GM21367 (cell line): ENCODE measurements around the gene C1QTNF12.

Source experiments
- ATAC-seq: cut with Tn5 transposase; IDR thresholded peaks from one replicate; pipeline ENCODE4 v1.9.1; 2021; ENCODE audit not compliant: unreplicated experiment

C1QTNF12 gene

GRCh38 chr1:1282998-1283397, 36.5 kb upstream of the C1QTNF12 start:
- no peak for ATAC-seq

GRCh38 chr1:1281533-1282321, 35.2 kb upstream of the C1QTNF12 start:
- no peak for ATAC-seq

GRCh38 chr1:1280782-1281481, 34.4 kb upstream of the C1QTNF12 start:
- ATAC-seq: no peak

GRCh38 chr1:1279028-1279427, 32.5 kb upstream of the C1QTNF12 start:
- ATAC-seq: no peak

- ATAC-seq: no peak
Observed at GRCh38 chr1:1278620-1279019, 32.1 kb upstream of the C1QTNF12 start.

- no peak for ATAC-seq
Observed at GRCh38 chr1:1275836-1276235, 29.3 kb upstream of the C1QTNF12 start.

- no peak for ATAC-seq
Observed at GRCh38 chr1:1274931-1275431, 28.5 kb upstream of the C1QTNF12 start.

- ATAC-seq: no peak
Observed at GRCh38 chr1:1274299-1274930, 27.9 kb upstream of the C1QTNF12 start.

- peak; percentile 66 for ATAC-seq
Observed at GRCh38 chr1:1273512-1274298, 27.2 kb upstream of the C1QTNF12 start, which contains the start of gene UBE2J2. Gene UBE2J2 (minus strand): TSS chr1:1273854. CDS start chr1:1267992, 5,862 bp downstream.

GRCh38 chr1:1273209-1273511, 26.6 kb upstream of the C1QTNF12 start:
- ATAC-seq: peak; percentile 10

- ATAC-seq: no peak
Observed at GRCh38 chr1:1272341-1273208, 26.1 kb upstream of the C1QTNF12 start.

GRCh38 chr1:1270813-1271212, 24.3 kb upstream of the C1QTNF12 start:
- no peak for ATAC-seq

GRCh38 chr1:1268284-1268682, 21.8 kb upstream of the C1QTNF12 start:
- no peak for ATAC-seq

GRCh38 chr1:1267488-1268283, 21.2 kb upstream of the C1QTNF12 start:
- no peak for ATAC-seq

GRCh38 chr1:1264868-1265272, 18.3 kb upstream of the C1QTNF12 start:
- ATAC-seq: no peak

GRCh38 chr1:1264026-1264425, 17.5 kb upstream of the C1QTNF12 start:
- ATAC-seq: no peak

- ATAC-seq: no peak
Observed at GRCh38 chr1:1262758-1263157, 16.2 kb upstream of the C1QTNF12 start.

- no peak for ATAC-seq
Observed at GRCh38 chr1:1262071-1262470, 15.5 kb upstream of the C1QTNF12 start.

- no peak for ATAC-seq
Observed at GRCh38 chr1:1260843-1261560, 14.5 kb upstream of the C1QTNF12 start.
